COLO668 (cell line): ENCODE measurements around the gene SCML1.

Experiments used
- DNase-seq: peaks from one replicate; lab custom pipeline; 2025; ENCODE audit not compliant: unreplicated experiment; lab: John Stamatoyannopoulos, UW

SCML1 gene

DNA sequence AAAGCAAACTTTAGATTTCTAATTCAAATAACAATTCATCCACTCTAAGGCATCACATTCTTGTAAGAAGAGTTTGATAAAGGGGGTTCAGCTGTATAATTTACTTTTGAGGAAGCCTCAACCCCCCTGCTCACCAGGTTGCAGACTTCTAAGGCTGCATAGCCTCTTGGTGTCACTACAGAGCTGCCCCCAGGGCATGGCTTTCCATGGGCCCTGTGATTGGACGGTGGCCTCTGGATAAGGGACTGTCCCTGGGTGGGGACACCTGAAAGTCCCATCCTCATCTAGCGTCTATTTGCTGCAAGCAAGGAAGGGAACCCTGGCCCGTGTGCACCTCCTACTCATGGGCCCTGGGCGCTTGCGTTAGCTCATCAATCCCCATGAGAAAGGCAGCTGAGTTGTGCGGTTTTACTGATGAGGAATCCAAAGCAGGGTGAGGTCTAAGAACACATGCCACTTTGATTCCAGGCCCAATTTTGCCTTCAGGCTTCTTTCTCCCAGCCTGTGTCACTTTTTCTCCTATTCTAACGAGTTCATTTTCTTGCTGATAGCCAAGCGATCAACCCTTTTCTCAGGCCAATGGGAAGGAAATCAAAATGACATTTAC, 51.8 kb downstream of the SCML1 start:
- peak; percentile 2 for DNase-seq

DNA sequence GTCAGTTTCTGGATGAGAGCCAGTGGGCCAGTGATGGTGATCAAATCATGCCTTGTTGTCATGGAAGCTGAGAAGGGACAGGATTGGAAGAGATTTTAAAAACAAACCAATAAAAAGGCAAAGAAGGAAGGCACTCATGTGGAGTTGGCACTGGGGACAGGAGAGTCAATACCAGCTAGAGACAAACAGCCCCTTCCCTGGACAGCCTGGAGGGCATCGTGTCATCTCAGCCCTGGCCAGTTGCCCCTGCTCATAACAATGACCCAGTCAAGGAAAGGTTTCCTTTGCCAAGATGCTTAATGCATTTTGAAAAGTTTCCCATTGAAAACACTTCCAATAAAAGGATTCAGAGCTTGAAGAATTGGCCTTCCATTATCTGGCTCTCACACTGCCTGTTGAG, 55.5 kb downstream of the SCML1 start:
- DNase-seq = no peak

GRCh38 chrX:17798921-17799320, 61.6 kb downstream of the SCML1 start:
- DNase-seq = no peak

- DNase-seq = no peak
Observed at GRCh38 chrX:17801431-17801830, 64.1 kb downstream of the SCML1 start.

- no peak for DNase-seq
Observed at GRCh38 chrX:17802756-17803155, 65.5 kb downstream of the SCML1 start.

DNA sequence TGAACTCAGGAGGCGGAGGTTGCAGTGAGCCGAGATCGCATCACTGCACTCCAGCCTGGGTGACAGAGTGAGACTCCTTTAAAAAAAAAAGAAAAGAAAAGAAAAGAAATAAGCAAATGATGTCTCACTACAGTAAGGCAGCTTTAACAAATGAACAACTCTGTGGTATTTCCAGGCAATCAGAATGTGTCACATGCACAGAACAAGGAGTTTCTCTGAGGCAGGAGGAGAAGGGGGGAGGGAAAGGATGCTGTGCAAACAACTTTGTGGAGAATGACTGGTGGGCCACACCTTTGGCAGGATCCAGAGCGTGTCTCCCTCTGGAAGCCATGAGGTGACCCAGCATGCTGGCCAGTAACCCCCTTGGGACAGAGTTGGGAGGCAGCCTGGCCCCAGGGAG, 66.2 kb downstream of the SCML1 start:
- DNase-seq = no peak
